ENCODE results near the gene KCNG2. TPM values are rescaled to one million over a fixed set of nuclear protein-coding genes. Genes with fewer than 3 reads are reported as not detected.

KCNG2 gene
- total and polyA plus RNA-seq, 3 experiments from 2014 or later, result not detected

DNA sequence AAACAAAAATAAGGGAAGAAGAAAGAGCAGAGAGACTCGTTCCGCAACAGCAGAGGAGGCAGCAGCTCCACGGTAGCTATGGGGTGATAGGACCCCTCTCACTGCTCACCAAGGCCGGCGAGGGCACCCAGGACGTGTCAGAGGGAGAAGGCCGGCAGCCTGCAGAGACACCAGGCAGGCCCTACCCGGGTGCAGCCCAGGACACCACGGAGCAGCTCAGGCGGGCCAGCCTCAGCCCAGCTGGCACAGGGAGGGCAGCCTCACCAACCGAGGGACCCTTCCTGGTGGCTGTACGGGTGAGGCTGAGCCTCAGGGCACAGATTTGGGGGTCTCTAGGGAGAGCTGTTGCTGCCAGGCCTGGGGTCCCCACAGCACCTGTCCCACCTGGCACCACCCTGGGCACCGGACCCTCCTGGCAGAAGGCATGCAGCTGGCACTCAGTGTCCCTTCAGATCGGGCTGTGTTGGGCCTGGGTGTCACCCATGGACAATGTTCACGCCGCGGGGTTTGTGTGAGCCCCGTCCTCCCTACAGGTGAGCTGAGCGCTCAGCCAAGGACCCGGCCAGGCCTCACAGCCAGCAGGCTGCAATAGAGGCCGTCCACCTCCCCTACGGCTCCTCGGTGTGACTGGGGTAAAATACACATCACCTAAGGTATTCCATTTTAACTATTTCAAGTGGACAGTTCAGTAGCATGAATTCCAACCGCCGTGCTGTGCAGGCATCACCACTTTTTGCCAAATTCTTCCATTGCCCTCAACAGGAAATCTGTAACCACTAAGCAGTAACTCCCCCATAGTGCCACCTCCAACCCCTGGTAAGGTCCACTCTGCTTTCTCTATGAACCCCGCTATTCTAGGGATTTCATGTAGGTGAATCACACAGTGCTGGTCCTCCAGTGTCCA lies 21.6 kb downstream of the KCNG2 start:
- no peaks in the 10 kb centered on the region for H3K9me3 ChIP-seq (ENCODE audit: low read length)
- Mint-ChIP-seq H3K27ac (no peak overlapping the region), H3K36me3 (no peaks in the 10 kb centered on the region), H3K4me1 (peaks cover 0 to 7% (median 1%) of the 10 kb centered on the region in 3 donors), H3K9me3 (no peaks in the 10 kb centered on the region), H3K4me3 (peak overlapping the region in 1 of 7 donors; percentile 41), H3K27me3 (peaks cover 6 to 10% of the 10 kb centered on the region in 2 donors)
- POLR2A ChIA-PET, result no interaction called here
- no peak overlapping the region for H3K27ac ChIP-seq (ENCODE audit: low read depth, low read length)
- no peak overlapping the region for H3K4me3 ChIP-seq (ENCODE audit: low read length)
- no peaks in the 10 kb centered on the region for H3K27me3 ChIP-seq (ENCODE audit: insufficient read depth, low read length, poor library complexity, severe bottlenecking)
- CTCF ChIA-PET, result no interaction called here
- H3K4me1 ChIP-seq (ENCODE audit: insufficient read depth, low read length), result no peaks in the 10 kb centered on the region
- H3K36me3 ChIP-seq (ENCODE audit: insufficient read depth, low read length), result no peaks in the 10 kb centered on the region
- no peak for DNase-seq

DNA sequence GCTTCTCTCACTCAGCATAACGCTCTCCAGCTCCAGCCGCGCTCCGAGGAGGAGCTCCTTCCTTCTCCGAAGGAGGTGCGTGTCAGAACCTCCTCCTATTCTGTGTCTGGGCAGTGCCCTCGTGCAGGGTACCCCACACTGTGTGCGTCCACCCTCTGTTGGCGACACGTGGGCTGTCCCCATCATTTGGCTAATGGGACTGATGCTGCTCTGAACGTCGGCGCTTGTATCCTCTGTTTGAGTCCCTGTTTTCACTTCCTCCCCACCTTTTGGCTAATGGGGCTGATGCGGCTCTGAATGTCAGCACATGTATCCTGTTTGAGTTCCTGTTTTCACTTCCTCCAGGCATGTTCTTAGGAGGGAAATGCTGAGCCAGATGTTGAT lies 22.2 kb downstream of the KCNG2 start:
- H3K4me3 Mint-ChIP-seq, result peak overlapping the region in 1 of 7 donors; percentile 26
- H3K27ac ChIP-seq (ENCODE audit: low read depth, low read length), result no peak overlapping the region
- peaks cover 0 to 7% (median 1%) of the 10 kb centered on the region in 3 donors for H3K4me1 Mint-ChIP-seq
- H3K9me3 ChIP-seq (ENCODE audit: low read length), result no peaks in the 10 kb centered on the region
- H3K27me3 Mint-ChIP-seq, result peaks cover 8 to 10% of the 10 kb centered on the region in 2 donors
- no peak overlapping the region for H3K4me3 ChIP-seq (ENCODE audit: low read length)
- H3K27me3 ChIP-seq (ENCODE audit: insufficient read depth, low read length, poor library complexity, severe bottlenecking), result no peaks in the 10 kb centered on the region
- H3K4me1 ChIP-seq (ENCODE audit: insufficient read depth, low read length), result no peaks in the 10 kb centered on the region
- H3K36me3 ChIP-seq (ENCODE audit: insufficient read depth, low read length), result no peaks in the 10 kb centered on the region
- H3K9me3 Mint-ChIP-seq, result no peaks in the 10 kb centered on the region
- CTCF ChIA-PET, result no interaction called here
- POLR2A ChIA-PET, result no interaction called here
- H3K36me3 Mint-ChIP-seq, result no peaks in the 10 kb centered on the region
- no peak for DNase-seq
- H3K27ac Mint-ChIP-seq, result no peak overlapping the region

DNA sequence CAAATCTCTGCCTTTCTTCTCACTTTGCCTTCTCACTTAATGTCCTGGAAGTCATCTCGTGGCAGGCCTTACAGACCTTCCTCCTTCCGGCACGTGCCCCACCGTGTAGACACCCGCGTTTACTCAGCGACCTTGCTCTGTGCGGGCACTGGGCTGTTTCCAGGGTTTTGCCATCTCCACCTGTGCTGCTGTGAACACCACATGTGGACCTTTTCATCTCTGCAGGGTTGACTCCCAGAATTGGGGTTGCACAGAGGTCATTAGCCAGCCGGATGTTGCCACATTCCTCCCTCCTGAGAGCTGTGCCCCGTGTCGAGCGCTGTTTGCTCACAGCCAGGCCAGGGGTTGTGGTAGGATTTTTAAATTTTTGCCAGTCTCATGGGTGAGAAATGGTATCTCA lies 25.4 kb downstream of the KCNG2 start:
- no peak for DNase-seq
- Mint-ChIP-seq H3K27ac (no peak overlapping the region), H3K27me3 (peaks cover 8 to 10% of the 10 kb centered on the region in 2 donors), H3K9me3 (no peaks in the 10 kb centered on the region), H3K4me1 (peaks cover 0 to 7% (median 1%) of the 10 kb centered on the region in 3 donors), H3K4me3 (no peak overlapping the region), H3K36me3 (no peaks in the 10 kb centered on the region)
- no peaks in the 10 kb centered on the region for H3K27me3 ChIP-seq (ENCODE audit: insufficient read depth, low read length, poor library complexity, severe bottlenecking)
- ChIA-PET POLR2A (no interaction called here), CTCF (no interaction called here)
- no peaks in the 10 kb centered on the region for H3K36me3 ChIP-seq (ENCODE audit: insufficient read depth, low read length)
- no peak overlapping the region for H3K27ac ChIP-seq (ENCODE audit: low read depth, low read length)
- H3K9me3 ChIP-seq (ENCODE audit: low read length), result no peaks in the 10 kb centered on the region
- no peaks in the 10 kb centered on the region for H3K4me1 ChIP-seq (ENCODE audit: insufficient read depth, low read length)
- H3K4me3 ChIP-seq (ENCODE audit: low read length), result no peak overlapping the region

GRCh38 chr18:79825913-79826312 lies 28.2 kb downstream of the KCNG2 start:
- no peak for DNase-seq
- H3K4me1 ChIP-seq (ENCODE audit: insufficient read depth, low read length), result no peaks in the 10 kb centered on the region
- H3K27me3 Mint-ChIP-seq, result peaks cover 5 to 8% of the 10 kb centered on the region in 2 donors
- POLR2A ChIA-PET, result no interaction called here
- H3K36me3 ChIP-seq (ENCODE audit: insufficient read depth, low read length), result no peaks in the 10 kb centered on the region
- no peaks in the 10 kb centered on the region for H3K9me3 Mint-ChIP-seq
- H3K27me3 ChIP-seq (ENCODE audit: insufficient read depth, low read length, poor library complexity, severe bottlenecking), result no peaks in the 10 kb centered on the region
- no peaks in the 10 kb centered on the region for H3K4me1 Mint-ChIP-seq
- H3K36me3 Mint-ChIP-seq, result no peaks in the 10 kb centered on the region
- H3K27ac ChIP-seq (ENCODE audit: low read depth, low read length), result no peak overlapping the region
- no peak overlapping the region for H3K4me3 Mint-ChIP-seq
- H3K4me3 ChIP-seq (ENCODE audit: low read length), result no peak overlapping the region
- CTCF ChIA-PET, result no interaction called here
- no peak overlapping the region for H3K27ac Mint-ChIP-seq
- H3K9me3 ChIP-seq (ENCODE audit: low read length), result no peaks in the 10 kb centered on the region

- Mint-ChIP-seq H3K4me1 (no peaks in the 10 kb centered on the region), H3K4me3 (no peak overlapping the region), H3K27ac (peak overlapping the region in 1 of 8 donors; percentile 43), H3K9me3 (no peaks in the 10 kb centered on the region), H3K27me3 (peaks cover 6 to 9% of the 10 kb centered on the region in 2 donors), H3K36me3 (no peaks in the 10 kb centered on the region)
- POLR2A ChIA-PET, result no interaction called here
- DNase-seq, result no peak
- Histone ChIP-seq H3K4me1 (ENCODE audit: insufficient read depth, low read length) (no peaks in the 10 kb centered on the region), H3K9me3 (ENCODE audit: low read length) (no peaks in the 10 kb centered on the region), H3K27me3 (ENCODE audit: insufficient read depth, low read length, poor library complexity, severe bottlenecking) (no peaks in the 10 kb centered on the region), H3K4me3 (ENCODE audit: low read length) (no peak overlapping the region), H3K27ac (ENCODE audit: low read depth, low read length) (no peak overlapping the region), H3K36me3 (ENCODE audit: insufficient read depth, low read length) (no peaks in the 10 kb centered on the region)
- CTCF ChIA-PET, result no interaction called here
These were observed 29.2 kb downstream of the KCNG2 start for GRCh38 chr18:79826966-79827365.

GRCh38 chr18:79828258-79828657 lies 30.5 kb downstream of the KCNG2 start:
- H3K4me3 Mint-ChIP-seq, result no peak overlapping the region
- H3K9me3 Mint-ChIP-seq, result no peaks in the 10 kb centered on the region
- H3K27ac Mint-ChIP-seq, result no peak overlapping the region
- no peaks in the 10 kb centered on the region for H3K9me3 ChIP-seq (ENCODE audit: low read length)
- H3K27me3 ChIP-seq (ENCODE audit: insufficient read depth, low read length, poor library complexity, severe bottlenecking), result no peaks in the 10 kb centered on the region
- H3K27me3 Mint-ChIP-seq, result peaks cover 8 to 13% of the 10 kb centered on the region in 2 donors
- DNase-seq, result no peak
- ChIA-PET POLR2A (no interaction called here), CTCF (no interaction called here)
- no peaks in the 10 kb centered on the region for H3K4me1 Mint-ChIP-seq
- H3K4me1 ChIP-seq (ENCODE audit: insufficient read depth, low read length), result no peaks in the 10 kb centered on the region
- H3K36me3 ChIP-seq (ENCODE audit: insufficient read depth, low read length), result no peaks in the 10 kb centered on the region
- H3K4me3 ChIP-seq (ENCODE audit: low read length), result no peak overlapping the region
- H3K27ac ChIP-seq (ENCODE audit: low read depth, low read length), result no peak overlapping the region
- H3K36me3 Mint-ChIP-seq, result no peaks in the 10 kb centered on the region

DNA sequence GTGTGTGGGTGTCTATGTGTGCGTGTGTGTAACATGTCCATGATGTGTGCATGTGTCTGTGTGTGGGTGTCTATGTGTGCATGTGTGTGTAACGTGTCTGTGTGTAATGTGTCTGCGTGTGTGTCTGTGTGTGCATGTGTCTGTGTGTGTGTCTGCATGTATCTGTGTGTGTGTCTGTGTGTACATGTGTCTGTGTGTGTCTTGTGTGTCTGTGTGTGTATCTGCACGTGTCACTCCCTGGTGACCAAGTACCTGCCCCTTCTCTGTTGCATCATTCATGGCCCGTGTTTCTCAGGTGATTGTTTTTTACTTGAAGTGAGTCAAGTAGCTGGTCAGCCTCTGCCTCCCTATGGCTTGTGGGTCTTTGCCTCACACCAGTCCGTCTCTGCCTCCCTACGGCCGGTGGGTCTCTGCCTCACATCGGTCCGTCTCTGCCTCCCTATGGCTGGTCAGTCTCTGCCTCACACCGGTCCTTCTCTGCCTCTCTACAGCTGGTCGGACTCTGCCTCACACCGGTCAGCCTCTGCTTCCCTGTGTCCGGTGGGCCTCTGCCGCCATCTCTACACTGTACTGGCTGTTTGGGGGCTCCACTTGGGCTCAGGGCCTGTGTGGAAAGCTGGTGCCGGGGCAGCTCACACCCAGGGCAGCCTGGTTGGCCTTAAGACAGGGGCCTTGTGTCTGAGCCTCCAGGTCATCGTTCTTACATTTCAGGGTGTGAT lies 31.6 kb downstream of the KCNG2 start:
- no peak overlapping the region for H3K27ac Mint-ChIP-seq
- no peak overlapping the region for H3K4me3 ChIP-seq (ENCODE audit: low read length)
- ChIA-PET POLR2A (no interaction called here), CTCF (no interaction called here)
- no peaks in the 10 kb centered on the region for H3K4me1 ChIP-seq (ENCODE audit: insufficient read depth, low read length)
- no peaks in the 10 kb centered on the region for H3K27me3 ChIP-seq (ENCODE audit: insufficient read depth, low read length, poor library complexity, severe bottlenecking)
- H3K27ac ChIP-seq (ENCODE audit: low read depth, low read length), result no peak overlapping the region
- H3K27me3 Mint-ChIP-seq, result peaks cover 7 to 16% of the 10 kb centered on the region in 2 donors
- H3K4me1 Mint-ChIP-seq, result no peaks in the 10 kb centered on the region
- H3K9me3 Mint-ChIP-seq, result no peaks in the 10 kb centered on the region
- no peak for DNase-seq
- no peak overlapping the region for H3K4me3 Mint-ChIP-seq
- no peaks in the 10 kb centered on the region for H3K36me3 ChIP-seq (ENCODE audit: insufficient read depth, low read length)
- H3K36me3 Mint-ChIP-seq, result no peaks in the 10 kb centered on the region
- H3K9me3 ChIP-seq (ENCODE audit: low read length), result no peaks in the 10 kb centered on the region

DNA sequence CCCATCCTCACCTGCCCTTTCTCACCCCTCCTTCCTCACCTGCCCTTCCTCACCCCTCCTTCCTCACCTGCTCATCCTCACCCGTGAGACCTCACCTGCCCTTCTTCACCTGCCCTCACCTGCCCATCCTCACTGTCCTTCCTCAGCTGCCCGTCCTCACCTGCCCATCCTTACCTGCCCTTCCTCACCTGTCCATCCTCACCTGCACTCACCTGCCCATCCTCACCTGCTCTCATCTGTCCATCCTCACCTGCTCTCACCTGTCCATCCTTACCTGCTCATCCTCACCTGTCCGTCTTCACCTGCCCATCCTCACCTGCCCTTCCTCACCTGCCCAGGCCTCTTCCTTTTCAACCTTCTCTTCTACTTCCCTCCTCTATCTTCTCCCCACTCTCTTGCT lies 34.4 kb downstream of the KCNG2 start:
- Mint-ChIP-seq H3K4me1 (no peaks in the 10 kb centered on the region), H3K9me3 (no peaks in the 10 kb centered on the region)
- H3K36me3 ChIP-seq (ENCODE audit: insufficient read depth, low read length), result no peaks in the 10 kb centered on the region

More for the DNA sequence above, 34.4 kb downstream of the KCNG2 start:
- CTCF ChIA-PET, result no interaction called here
- peaks cover 16 to 39% of the 10 kb centered on the region in 2 donors for H3K27me3 Mint-ChIP-seq
- Histone ChIP-seq H3K4me3 (ENCODE audit: low read length) (no peak overlapping the region), H3K27ac (ENCODE audit: low read depth, low read length) (no peak overlapping the region), H3K4me1 (ENCODE audit: insufficient read depth, low read length) (no peaks in the 10 kb centered on the region), H3K9me3 (ENCODE audit: low read length) (no peaks in the 10 kb centered on the region), H3K27me3 (ENCODE audit: insufficient read depth, low read length, poor library complexity, severe bottlenecking) (no peaks in the 10 kb centered on the region)
- POLR2A ChIA-PET, result no interaction called here
- H3K4me3 Mint-ChIP-seq, result no peak overlapping the region
- no peak overlapping the region for H3K27ac Mint-ChIP-seq
- no peak for DNase-seq
- H3K36me3 Mint-ChIP-seq, result no peaks in the 10 kb centered on the region
